ENCODE measurements around the gene TPO.

The TPO gene

DNA sequence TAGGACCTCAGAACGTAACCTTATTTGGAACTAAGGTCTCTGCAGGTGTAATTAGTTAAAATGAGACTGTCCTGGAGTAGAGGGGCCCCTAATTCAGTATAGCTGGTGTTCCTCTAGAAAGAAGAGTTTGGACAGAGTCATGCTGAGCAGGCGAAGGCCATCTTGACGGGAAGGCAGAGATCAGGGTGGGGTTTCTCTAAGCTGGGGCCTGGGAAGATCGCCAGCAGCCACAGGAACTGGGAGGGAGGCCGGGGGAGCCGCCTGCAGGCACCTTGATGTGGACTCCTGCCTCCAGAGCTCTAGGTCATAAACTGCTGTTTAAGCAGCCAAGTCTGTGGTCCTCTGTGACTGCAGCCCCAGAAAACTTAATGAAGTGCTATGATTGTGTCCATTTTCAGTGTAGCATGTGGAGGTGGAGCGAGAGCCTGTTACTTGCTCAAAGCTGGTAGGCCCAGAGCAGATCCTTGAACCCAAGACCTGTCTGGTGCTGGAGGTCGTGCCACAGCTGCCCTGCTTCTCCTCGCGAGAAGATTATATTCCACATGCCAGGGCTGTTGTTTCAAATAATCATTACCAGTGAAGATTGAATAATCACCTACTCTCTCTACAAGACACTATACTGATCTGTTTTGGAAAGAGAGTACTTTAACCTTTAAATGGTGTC lies 105.7 kb downstream of the TPO start:
- DNase-seq (ENCODE audit: low read depth in 2 of 2, low spot score in 1 of 2): no peak

- DNase-seq (ENCODE audit: low read depth in 2 of 2, low spot score in 1 of 2): no peak
Observed at GRCh38 chr2:1521191-1521877, 108.1 kb downstream of the TPO start.

- DNase-seq (ENCODE audit: low read depth in 2 of 2, low spot score in 1 of 2): no peak
Observed at GRCh38 chr2:1521878-1522830, 108.9 kb downstream of the TPO start.

- no peak for DNase-seq (ENCODE audit: low read depth in 2 of 2, low spot score in 1 of 2)
Observed at GRCh38 chr2:1527153-1527992, 114.1 kb downstream of the TPO start.

DNA sequence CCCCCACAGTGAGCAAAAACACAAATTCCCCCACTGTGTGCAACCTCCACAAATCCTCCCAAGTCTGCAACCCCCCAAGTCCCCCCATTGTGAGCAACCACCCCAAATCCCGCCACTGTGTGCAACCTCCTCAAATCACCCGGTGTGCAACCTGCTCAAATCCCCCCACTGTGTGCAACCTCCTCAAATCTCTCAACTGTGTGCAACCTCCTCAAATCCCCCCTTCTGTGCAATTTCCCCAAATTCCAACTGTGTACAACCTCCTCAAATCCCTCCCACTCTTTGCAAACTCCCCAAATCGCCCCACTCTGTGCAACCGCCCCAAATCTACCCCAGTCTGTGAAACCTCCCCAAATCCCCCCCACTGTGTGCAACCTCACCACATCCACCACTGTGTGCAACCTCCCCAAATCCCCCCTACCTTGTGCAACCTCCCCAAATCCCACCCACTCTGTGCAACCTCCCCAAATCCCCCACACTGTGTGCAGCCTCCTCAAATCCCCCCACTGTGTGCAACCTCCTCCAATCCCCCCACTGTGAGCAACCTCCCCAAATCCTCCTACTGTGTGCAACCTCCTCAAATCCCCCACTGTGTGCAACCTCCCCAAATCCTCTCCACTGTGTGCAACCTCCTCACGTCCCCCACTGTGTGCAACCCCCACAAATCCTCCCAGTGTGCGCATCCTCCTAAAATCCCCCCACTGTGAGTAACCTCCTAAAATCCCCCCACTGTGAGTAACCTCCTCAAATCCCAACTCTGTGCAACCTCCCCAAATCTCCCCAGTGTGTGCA lies 115.2 kb downstream of the TPO start:
- no peak for DNase-seq (ENCODE audit: low read depth in 2 of 2, low spot score in 1 of 2)

DNA sequence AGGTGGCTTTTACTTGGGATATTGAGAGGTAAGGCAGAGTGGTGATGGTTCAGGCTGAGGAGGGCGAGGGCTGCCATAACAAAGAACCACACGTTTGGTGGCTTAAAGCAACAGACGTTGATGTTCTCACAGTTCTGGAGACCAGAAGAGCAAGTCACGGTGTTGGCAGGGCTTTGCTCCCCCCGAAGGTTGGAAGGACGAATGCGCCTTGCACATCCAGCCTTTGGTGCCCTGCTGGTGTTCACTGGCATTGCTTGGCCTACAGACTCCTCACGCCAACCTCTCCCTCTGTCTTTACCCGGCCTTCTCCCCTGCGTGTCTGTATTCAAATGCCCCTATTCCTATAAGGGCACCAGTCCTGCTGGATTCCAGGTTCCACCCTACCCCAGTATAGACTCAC lies 125.4 kb downstream of the TPO start:
- DNase-seq (ENCODE audit: low read depth in 2 of 2, low spot score in 1 of 2): no peak

DNA sequence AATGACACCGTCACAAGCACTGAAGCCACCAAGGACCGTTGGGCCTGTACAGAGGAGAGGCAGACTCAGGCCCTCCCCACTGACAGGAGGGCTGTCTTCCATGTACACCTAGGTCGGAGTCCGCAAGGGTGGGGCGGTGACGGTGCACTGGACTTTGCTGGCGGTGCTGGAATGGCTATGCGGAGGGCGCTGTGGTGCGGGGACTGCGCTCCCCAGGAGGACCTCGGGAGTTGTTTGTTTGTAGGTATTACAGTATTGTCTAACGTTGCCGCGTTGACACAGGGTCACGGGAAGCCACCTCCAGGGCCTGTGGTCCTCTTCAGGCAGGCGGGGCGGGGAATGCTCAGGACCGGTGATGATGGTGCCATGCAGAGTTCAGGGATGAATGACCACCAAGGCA lies 126.2 kb downstream of the TPO start:
- no peak for DNase-seq (ENCODE audit: low read depth in 2 of 2, low spot score in 1 of 2)

GRCh38 chr2:1539973-1540372 lies 126.7 kb downstream of the TPO start:
- DNase-seq (ENCODE audit: low read depth in 2 of 2, low spot score in 1 of 2): no peak

- no peak for DNase-seq (ENCODE audit: low read depth in 2 of 2, low spot score in 1 of 2)
Observed at GRCh38 chr2:1540481-1540880, 127.2 kb downstream of the TPO start.

DNA sequence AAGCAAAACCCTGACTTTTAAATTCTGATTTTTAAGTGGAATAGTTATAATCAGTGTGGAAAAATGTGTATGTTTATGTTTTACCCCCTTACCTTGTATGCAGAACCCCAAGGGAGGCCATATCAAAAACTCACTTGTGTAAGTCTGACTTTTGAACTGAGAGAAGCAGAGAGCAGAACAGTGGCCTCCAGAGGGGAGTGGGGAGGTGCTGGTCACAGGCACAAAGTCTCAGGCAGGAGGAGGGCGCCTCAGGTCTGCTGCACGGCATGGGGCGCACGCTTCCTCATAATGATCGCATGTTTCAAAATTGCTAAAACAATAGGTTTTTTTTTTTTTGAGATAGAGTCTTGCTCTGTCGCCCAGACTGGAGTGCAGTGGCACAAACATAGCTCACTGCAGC lies 127.8 kb downstream of the TPO start:
- no peak for DNase-seq (ENCODE audit: low read depth in 2 of 2, low spot score in 1 of 2)

DNA sequence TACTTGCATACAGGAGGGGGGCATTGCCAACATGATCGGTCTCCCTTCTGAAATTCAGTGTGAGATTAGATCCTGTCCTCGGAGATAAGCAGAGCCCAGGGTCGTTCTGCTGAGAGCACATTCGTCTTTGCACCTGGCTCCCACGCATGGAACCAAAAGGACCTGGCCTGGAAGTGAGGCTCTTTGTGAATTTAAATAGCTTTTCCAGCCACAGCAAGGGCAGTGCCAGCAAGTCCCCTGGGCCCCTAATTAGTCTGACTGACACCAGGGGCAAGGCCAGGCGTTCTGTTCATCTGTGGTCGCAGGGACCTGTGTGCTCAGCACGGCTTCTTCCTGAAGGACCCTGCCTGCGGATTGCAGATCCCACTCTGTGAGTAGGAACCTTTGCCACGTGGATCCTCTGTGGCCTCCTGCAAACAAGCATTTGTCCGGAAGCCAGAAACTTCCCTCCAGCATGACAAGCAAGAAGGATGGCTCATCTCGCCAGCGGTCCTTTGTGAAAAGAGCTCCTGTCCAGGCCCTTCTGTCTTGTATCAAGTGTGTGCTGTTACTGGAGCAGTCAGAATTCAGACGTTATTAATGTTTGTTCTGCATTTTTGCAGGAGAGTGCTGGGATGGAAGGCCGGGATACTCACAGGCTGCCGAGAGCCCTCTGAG lies 128.7 kb downstream of the TPO start:
- no peak for DNase-seq (ENCODE audit: low read depth in 2 of 2, low spot score in 1 of 2)

GRCh38 chr2:1542971-1543370 lies 129.7 kb downstream of the TPO start:
- no peak for DNase-seq (ENCODE audit: low read depth in 2 of 2, low spot score in 1 of 2)

GRCh38 chr2:1543776-1544477 lies 130.7 kb downstream of the TPO start:
- DNase-seq (ENCODE audit: low read depth in 2 of 2, low spot score in 1 of 2): no peak

- no peak for DNase-seq (ENCODE audit: low read depth in 2 of 2, low spot score in 1 of 2)
Observed at GRCh38 chr2:1544478-1545069, 131.3 kb downstream of the TPO start.

- DNase-seq (ENCODE audit: low read depth in 2 of 2, low spot score in 1 of 2): no peak
Observed at GRCh38 chr2:1546023-1546591, 132.8 kb downstream of the TPO start.

DNA sequence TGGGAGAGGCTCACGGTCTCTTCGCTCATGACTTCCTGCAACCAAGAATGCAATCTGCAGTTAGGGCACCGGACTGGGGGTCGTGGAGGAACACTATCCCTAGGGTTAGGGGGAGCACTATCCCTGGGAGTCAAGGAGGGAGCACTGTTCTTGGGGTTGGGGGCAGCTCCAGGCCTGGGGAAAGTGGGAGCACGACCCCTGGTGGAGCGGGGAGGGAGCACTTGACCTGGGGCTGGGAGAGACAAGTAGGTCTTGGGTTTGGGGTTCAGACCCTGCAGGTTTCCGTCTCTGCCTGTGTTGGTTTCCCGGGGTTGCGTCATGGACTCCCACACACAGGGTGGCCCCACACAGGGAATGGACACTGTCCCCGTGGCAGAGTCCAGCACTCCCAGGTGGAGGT lies 133.6 kb downstream of the TPO start:
- no peak for DNase-seq (ENCODE audit: low read depth in 2 of 2, low spot score in 1 of 2)

DNA sequence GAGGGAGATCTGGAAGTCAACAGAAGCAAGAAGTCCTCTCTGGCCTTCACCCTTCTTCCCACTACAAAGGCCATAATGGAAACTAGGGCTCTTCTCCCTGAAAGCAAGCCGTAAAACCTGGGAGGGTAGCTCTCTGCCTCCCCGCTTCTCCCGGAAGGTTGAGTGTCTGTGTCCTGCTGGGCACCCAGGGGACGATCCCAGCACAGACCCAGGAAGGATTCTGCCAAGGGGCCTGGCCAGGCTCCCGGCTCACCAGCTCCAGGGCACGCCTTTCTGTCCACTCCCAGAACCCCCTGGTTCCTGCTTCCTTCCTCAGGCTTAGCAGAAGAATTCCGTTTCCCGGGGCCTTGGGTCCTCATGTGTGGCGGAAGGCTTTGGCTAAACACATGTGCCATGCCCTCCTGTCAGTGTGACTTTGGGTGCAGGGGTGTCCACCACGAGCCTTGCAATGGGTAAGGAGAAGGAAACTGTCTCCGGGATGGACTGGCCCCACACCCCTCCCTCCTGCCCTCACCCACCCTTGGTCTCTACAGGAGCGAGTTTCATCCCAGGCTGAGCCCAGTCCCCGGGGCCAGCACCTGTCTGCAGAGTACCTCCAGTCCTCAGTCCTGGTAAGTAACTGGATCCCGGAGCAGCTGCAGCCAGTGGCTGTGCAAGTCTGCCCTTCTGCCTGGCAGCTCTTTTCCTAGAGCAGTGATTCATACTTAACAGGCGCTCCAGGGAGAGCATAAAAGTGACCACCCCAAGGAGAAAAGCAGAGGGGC lies 135.8 kb downstream of the TPO start:
- no peak for DNase-seq (ENCODE audit: low read depth in 2 of 2, low spot score in 1 of 2)

DNA sequence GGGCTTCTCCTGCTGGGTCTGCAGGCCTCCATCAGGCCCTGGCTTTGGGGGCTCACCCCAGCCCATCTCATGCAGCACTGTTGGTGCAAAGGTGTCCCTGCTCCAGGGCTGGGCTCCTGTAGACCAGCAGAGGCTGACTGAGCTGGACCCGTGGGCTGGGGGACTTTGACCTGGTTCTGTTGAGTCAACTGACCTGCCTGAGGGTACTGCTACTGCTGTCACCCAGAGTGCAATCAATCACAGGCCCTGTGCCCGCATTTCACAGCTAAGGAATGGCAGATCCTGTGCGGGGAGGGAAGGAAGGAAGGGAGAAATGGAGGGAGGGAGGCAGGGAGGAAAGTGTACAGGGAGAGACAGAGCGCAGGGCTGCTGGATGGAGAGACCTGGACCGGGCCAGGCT lies 136.8 kb downstream of the TPO start:
- no peak for DNase-seq (ENCODE audit: low read depth in 2 of 2, low spot score in 1 of 2)
